ENCODE measurements around the gene BCAS3.

The BCAS3 gene

DNA sequence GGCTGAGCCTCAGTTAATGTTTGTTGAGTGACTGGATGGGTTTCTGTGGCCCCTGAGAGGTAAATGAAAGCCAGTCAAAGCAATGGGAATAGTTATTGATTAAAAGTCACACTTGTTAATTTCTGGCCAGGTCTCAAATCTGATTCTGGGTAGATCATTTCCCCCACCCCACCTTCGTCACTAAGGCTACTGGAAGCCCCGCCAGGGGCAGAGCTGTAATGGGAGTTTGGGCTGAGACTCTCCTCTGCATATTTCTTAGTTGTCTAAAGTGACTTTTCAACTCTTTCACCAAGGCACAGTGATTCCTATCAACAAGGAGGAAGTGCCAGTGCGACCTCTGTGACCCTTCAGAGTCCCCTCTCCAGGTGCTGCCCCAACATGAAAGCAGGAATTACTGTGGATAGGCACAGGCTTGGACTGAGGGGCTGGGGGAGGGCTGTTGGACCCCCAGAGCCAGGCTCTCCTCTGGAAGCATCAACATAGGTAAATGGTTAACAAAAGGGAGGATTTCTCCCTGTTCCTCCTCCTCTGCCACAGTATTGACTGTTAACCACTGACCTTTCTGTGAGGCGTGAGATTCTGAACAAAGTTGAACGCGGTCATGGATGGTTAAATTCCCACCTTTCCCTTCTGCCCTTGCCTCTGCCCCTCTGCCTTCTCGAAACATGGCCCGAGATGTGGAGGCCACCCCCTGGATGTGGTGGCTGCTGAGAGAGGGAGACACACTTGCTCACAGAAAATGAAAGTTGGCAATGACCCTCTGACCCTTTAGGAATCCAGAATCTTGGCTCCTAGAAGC lies 701.2 kb downstream of the BCAS3 start:
- DNase-seq: no peak

DNA sequence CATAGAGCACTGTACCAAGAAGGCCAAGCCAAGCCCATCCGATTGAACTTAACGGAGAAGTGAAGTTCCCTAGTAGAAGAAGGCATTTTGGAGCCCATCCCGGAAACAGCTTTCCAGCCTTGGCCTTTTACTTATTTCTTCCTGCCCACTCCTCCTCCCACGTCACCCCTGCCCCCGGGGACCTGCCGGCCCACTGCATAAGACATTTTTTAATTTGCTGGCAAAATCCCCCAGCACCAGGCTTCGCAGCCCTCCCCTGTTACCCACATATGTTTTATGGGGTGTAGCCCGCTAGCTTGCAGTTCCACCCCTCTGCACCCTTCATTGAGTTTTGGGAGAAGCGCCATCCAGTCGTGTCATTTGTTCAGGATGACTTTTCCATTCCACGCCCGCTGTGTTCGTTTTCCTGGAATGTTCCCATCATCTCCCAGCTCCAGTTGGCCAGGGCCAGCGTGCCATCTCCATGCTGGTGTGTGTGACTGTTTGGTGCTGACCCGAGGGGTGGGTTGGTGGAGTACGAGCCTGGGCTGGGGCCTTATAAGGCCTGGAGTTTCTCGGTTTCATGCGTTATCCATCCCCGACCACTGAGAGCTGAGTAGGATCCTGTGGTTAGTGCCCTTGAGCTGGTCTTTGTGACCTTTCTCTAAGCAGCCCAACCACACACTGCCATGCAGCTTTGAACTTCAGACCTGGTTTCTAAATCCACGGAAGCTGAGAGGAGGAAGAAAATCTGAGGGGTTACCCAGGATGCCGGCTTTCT lies 702.0 kb downstream of the BCAS3 start:
- DNase-seq: no peak

DNA sequence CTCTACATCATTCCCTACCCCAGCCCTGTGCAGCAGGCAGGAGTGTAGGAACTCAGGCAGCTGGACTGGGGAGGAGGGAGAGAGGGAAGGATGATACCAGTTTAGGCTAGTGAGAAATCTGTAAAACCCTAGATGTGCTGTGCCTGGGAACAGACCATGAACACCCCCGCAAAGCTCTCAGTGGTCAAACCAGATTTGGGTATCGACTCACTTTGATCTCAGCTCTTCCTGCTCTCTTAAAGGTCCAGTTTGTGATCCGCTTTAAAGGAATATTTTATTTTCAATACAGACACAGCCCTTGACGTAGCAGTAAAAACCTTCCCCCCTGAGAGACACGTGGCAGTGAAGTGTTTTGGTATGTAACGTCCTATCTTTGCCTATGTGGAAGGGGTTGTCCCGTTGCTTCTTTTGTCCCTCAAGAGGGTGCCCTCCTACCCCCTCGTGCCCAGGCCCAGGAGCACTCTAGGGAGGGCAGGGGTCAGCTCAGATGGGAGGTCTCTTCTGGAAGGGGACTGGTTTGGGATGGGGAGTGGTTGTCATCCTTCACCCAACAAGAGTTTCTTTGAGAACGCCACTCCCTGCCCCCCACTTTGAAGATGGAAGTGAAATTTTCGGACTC lies 702.7 kb downstream of the BCAS3 start:
- DNase-seq: no peak

DNA sequence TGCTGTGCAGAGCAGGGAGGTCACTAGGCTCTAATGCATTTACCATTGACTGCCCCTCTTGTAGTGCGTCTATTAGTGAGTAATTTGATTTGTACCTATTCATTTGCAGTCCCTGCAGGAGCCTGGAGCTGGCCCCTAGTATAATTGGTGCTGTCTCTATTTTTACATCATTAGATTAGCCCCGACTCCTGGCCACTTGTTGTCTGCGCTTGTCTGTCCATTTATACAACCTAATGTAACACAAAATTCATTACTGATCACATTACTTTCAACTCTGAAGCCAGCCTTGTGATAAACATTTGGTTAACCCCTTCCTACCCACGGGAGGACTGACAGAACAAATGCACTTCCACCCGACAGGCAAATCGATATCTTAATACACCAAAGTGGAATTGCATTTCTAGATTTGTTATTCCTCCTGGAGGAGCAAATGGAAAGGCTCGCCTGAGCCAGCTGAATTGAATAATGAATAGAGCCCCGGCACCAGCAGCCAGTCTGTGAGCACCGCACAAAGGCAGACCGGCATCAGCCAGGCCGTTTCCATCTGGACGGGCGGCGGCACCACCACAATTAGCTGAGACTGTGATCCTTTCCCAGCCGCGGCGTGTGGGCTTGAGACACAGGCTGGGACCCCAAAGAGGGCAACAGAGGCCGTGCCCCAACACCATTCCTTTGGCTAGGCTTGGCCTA lies 703.3 kb downstream of the BCAS3 start:
- no peak for DNase-seq

DNA sequence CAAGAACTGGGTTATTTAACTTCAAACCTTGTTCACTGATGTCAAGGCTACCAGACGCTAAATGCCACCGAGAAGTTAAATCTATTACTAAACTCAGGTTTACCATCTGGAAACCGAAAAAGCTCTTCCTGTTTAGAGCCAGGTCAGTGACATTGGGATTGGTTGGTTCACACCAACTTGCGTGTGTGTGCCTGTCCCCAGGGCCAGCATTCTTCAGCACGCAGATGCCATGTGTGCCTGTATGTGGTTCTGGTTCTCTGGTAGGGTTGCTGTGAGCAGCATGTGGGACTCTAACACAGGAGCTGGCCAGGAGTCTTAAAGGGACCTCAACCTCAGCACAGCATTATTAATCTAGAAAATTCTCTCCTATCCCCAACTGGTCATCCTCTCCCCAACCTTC lies 703.9 kb downstream of the BCAS3 start:
- no peak for DNase-seq

DNA sequence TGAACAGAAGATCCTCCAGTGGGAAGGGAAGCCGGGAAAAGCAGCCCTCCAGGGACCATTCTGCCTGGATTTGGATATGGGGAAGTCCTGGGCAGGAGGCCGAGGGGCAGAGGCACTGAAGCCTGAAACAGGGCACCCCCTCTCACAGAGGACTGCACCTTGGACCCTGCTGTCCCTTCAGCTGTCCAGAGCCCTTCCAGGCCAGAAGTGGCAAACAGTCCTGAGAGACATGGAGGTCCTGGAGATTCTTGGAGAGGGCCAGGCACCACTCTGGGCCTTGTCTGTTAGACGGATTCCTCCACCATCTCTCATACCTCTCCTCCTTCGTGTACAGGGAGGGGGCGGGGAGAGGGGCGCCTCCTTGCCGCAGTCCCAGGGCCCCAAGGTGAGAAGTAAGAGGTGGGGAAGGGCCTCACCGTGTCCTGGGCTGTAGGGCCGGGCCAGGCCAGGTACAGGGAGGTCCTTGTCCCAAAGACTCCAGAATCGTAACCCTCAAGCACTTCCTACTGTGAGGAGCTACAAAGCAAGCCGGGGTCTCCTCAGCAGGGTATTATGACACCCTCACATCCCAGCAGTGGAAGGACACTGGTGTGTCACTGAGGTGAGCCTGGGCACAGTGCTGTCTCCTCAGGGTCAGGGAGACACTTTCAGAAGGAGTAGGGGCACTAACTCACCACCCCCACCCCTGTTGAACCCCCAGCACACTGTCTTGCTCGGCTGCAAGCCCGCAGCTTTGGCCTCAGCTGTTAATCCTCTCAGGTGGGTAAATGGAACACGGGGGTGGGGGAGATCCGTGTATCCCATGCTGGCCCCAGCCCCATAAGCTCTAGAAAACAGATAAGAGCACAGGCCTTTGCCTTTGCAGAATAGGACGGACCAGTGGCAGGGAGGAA lies 705.4 kb downstream of the BCAS3 start:
- DNase-seq: no peak

DNA sequence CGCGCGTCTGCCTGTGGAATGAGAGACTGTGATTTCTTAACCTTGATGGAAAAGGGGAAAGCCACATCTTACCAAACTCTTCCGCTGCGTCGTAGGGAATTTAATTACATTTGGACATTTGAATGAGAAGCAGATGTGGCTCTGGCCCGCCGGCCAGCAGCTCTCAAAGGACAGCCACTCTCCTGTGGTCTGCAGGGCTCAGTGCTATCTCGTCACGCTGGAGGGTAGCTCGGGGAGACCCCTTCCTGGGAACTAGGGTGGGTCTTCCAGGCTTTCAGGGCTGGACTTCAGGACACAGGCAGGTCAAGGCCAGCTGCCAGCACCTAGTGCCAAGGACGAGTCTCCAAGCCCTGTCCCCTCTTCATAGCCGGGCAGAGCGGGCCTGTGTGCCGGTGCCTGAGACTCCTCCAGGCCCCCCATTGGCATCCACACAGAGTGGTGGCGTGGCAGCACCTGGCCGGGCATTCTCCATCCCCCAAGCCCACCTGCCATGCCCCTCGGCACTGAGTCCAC lies 706.1 kb downstream of the BCAS3 start:
- DNase-seq: no peak

DNA sequence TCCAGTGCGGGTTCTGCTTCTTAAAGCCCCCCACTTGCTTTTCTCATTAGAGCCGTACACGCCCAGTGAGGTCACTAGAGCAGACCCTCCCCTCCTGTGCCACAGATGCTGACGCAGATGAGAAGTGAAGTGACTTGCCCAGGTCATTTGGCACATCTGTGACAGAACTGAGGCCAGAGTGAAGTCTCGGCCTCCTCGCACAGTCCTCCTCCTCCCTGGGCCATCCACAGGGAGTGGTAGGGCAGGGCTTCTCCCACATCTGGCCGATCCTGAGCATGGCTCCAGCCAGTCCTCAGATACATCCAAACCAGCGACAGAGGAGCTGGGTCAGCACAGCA lies 706.7 kb downstream of the BCAS3 start:
- no peak for DNase-seq

DNA sequence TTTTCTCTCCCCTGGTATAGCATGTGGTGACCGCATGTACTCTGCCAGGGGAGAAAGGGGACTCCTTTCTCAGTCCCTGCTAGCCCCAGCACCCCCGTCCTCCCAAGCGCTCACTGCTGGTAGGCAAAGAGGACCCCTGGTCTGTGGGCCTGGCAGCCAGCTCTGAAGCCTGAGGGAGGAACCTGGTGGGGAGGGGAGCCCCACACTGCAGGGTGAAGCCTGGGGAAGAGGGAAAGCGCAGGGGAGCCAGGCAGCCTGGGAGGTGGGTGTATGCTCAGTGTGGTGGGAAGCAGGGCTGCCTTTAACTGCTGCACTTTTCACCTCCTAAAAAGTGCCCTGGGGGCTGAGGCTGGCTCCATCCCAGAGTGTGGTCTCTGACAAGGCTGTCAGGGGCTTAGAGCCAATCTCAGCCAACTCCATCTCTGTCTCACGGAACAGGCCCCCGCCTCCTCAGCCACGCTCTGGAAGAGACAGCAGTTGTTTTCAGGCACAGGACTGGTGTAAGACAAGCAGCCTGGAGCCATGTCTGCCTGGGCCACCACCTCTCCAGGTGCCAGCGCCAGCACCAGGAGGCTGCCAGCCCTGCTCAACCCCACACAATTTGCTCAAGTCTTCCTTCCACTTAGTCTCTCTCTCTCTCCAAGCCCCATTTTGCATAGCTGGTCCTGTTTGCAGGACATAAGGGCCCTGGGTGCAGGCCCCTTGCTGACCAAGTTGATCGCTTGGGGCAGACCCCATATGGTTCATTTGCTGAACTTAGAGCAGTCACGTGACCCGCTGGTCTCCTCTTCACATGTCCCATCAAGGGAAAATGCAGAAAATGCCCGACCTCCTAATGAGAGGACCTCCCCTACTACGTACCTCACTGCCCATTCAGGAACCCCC lies 707.3 kb downstream of the BCAS3 start:
- no peak for DNase-seq

DNA sequence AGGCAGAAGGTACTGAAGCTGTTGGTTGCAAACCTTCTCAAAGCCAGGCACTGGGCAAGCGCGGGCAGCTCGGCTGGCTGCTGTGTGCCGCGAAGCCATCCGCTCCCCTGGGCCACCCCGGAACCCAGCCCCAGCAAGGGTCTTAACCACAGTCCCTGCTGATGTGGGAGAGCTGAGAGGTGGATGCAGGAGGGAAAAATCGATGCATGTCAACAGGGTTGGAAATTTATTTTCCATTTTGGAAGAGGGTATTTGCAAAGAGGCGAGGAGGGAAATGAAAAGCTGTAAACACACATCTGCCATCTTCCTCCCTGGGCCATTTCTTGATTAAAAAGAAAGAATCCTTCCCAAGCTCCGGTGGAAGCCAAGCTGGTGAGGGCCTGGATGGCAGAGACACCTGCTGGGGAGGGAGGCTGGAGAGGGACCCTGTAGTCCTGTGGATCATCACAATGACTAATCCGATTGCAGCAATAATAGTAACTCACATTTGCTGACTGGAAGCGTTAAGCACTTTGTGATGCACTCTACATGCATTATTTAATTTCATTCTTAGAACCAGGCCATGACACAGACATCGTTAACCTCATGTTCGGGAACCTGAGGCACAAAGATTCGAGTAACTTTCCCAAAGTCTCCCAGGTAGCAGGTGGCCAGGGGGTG lies 708.1 kb downstream of the BCAS3 start:
- DNase-seq: no peak

DNA sequence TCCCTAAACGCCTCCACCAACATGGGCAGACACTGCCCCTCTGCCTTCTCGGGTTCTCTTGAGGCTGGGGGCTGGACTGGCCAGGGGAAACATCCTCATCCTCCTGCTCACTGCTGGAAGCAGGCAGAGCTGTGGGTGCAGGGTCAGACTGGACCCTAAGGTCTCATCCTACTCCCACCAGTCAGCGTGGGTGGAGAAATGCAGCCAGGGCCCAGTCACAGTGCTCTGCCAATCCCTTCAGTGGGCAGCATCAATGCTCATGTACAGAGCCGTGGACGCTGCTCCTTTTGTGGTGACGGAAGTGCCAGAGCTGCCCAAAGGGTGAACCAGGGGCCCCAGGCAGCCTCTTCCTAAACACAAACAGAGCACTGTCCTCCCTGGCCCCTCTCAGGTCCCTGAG lies 708.6 kb downstream of the BCAS3 start:
- no peak for DNase-seq

DNA sequence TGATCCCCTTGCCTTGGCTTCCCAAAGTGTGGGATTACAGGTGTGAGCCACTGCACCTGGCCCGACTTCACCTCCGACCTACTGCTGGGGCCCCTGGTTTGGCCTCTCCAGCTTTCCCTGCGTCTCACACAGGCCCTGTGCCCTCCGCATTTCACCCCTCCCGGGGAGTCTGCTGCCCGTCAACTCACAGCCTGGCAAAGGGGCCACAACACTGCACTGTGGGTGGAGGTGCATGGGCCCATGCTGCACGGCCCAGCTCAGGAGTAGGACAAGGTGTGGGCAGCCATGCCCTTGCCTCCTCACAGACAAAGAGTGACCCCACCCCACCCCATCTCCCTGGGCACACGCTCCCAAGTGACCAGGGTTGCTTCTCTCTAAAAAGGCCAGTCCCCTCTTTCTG lies 709.4 kb downstream of the BCAS3 start:
- no peak for DNase-seq

DNA sequence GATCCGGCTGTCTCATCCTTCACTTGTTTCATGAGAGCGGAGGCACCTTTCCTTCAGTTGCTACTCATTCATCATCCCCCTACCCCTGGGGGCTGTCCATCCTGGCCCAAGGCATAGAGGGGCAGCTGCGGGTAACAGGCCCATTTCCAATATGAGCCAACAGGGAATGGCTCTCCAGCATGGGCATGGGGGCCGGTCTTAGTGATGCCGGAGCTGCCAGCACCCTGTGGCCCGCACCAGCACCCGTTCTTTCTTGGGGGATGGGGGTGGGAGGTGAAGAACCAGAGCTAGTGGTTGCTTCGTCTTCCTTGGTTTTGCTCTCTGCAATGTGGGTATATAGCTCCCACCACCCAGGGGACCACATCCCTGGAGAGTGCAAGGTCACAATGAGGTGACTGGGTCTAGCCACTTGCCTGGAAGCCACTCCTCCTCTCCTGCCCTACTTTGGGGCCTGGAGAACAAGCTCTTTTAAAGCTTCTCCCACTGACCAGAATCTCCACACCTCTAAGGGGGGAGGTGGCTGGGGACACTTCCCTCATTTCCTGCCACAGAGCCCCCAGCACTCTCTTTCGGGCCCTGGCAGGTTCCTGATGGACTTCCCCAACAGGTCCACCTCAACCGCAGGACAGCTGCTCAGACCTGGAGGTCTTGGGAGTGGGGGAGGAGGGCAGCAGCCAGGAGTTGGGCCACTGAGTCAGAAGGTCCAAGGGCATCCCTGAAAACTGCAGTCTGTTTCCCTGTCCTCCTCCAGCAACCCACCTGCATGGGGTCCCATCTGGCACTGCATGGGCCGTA lies 710.1 kb downstream of the BCAS3 start:
- no peak for DNase-seq

DNA sequence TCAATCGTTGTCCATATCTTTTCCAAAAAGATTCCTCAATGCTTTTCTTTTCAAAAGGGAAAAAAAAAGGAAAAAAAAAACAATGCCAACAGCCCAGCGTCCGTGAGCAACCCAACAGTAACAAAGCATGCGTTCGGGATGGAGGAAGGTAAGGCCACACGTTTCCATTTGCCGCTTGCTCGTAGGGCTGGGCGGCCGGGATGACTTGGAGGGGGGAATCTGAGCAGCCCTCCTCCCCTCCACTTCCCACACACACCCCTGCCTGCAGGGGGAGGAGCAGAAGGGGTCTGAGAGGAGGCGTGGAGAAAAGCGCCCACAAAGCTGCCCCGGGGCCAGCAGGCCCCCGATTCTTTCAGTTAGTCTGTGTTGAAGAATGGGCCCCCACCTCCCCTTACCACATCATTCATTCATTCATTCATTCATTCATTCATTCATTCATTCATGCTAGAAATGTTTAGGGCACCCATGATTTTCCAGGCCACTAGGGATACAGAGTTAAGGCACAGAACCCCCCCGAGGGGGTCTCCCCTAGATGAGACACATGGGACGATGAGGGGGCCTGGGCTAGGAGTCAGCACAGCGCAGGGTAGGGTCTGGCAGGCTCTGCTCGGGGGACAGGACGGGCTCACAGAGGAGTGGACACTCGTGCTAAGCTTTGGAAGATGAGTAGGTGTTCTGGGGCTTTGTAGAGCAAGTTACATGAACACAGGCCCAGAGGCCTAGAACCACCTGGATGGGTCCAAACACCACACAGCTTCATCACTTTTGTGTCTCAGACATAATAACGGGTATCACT lies 711.1 kb downstream of the BCAS3 start:
- DNase-seq: no peak

DNA sequence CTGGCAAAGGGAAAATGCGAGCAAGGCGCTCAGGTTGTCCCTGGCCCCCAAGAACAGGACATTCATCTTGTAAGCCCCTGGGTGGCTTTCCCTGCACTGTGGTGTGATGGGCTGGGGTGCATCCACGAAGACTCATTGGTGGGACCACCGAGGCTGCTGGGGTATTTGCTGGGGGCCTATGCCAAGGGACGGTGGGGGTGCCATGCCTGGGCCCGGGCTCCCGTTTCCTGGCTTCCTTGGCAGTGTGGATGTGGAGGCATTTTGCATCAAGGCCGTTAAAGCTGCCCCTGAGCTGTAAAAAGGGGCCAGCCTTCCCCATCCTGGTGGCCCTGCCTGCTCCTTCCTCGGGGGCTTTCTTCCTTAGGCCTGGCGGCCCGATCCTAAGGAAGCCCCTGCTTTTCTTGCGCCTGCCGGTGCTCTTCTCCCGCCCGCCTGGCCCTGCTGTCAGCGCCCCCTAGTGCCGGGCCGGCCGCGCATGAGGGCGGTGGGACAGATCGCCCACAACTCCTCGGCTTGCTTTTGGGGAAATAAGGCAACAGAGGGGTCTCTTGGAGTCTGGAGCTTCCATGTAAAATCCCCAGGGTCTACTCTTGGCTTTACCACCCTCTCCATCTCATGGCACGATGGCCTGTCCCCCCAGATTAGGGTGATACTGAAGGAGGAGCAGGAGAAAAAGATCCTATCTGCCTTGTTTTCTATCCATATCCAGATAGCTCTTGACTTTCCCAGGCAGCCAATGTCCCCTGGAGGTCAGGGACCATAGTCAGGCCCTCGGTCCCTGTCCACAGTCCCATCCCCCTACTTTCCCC lies 712.2 kb downstream of the BCAS3 start:
- DNase-seq: peak in 1 of 2 experiments; percentile 55

DNA sequence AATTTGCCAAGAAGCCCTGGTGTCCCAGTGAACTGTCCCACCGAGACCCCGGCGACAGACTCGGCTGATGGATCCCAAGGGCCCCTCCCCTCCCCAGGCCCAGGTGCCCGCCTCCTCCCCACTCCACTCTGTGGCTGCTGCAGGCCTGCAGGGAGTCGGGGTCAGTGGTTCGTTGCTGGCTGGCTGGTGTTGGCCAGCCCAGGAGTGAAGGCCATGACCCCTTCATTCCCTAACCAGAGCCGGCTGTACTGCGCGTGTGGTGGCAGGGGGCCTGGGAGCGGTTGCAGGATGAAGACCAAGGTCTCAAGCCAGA lies 712.8 kb downstream of the BCAS3 start:
- DNase-seq: no peak

DNA sequence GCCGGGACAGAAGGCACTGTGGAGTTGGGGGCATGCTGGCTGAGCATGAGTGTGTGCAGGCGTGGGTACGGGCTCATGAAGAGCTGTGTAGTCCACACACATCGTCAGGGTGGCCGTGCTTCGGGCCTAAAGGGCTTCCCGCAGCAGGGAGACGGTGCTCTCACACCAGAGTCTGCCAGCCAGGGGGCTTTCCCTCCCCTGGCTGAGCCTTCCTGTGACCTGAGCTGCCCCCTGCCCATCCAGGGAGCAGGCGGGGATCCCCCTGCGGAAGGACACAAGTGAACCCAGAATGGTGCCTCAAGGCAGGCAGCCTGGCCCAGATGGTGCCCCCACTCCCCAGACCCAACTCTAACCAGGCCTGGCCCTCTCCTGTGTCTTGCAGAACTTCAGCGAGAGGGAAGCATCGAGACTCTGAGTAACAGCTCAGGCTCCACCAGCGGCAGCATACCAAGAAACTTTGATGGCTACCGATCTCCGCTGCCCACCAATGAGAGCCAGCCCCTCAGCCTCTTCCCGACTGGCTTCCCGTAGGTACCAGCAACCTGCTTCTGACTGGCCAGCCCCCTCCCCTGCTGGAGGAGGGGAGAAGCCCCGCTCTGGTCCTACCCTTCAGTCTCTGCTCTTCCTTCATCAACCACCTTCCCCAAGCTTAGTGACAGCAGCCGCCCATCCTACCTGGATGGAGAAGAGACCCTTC lies 714.1 kb downstream of the BCAS3 start:
- no peak for DNase-seq

DNA sequence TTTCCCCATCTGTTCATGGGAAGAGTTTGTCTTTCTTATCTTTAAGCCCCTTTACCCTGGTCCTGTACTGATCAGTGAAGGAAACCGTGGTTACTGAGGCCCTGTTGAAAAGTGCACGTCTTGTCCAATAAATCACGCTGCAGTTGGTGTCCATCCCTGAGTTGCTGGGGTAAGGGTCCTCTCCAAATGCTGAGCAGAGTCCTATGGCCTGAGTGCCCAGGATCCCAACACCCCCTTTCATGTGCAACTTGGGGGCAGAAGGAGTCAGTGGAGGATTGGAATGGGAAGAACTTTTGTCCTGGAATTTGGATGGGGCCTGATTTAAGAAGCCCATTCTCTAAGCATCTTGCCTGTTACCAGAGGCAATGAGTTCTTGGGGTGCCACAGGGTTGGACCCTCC lies 715.0 kb downstream of the BCAS3 start:
- DNase-seq: no peak

Data from NCI-H526 (cell line).